DMS 273 (cell line): ENCODE measurements around the gene CAT.

ENCODE experiments used
- DNase-seq: peaks from one replicate; lab custom pipeline; 2025; ENCODE audit not compliant: unreplicated experiment; lab: John Stamatoyannopoulos, UW

Gene CAT

GRCh38 chr11:34438529-34439507 lies at the start of gene CAT:
Gene CAT (plus strand): TSS chr11:34438934. CDS start chr11:34439014, 80 bp downstream.
- DNase-seq = peak; percentile 97

DNA sequence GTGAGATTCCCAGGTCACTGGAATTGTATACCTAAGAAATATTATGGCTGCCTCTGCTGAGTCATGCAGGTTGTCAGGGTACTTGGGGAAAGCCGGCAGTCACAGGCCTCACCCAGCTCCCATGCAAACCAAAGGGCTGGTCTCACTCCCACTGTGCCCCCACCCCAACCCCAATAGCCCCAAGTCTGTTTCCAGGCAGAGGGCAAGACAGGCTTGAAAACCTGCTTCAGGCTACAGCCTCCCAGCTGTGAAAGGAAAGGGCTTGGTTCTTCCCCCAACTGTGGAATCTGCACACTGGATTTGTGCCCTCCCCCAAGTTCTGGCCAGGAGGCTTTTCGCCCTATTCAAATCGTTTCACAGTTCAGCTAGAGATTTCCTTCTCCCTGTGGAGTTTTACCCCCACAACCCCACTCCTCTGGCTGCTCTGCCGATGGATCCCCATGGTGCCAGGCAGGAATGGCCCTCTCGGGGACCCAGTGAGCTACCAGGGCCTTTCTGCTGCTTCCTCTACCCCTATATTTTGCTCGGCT lies 43.9 kb upstream of the CAT start:
- no peak for DNase-seq

GRCh38 chr11:34395916-34396550 lies 42.7 kb upstream of the CAT start:
- no peak for DNase-seq

GRCh38 chr11:34397120-34397519 lies 41.6 kb upstream of the CAT start:
- DNase-seq = peak; percentile 1

DNA sequence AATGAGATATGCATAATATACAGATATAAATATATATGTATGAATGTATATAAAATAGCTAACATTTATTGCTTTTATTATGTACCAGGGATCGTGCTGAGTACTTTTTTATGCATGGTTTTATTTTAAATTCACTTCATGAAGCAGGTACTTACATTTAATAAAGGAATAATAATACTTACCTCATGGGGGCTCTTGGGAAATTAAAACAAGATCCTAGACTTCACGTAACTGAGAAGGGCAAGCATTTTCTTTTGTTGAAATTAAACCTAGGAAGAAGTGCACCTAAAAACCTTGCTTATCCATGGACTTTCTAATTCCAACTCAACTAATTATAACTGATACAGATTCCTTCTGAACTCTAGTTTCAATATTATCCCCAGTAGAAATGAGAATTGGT lies 40.9 kb upstream of the CAT start:
- no peak for DNase-seq

GRCh38 chr11:34403431-34403830 lies 35.3 kb upstream of the CAT start:
- DNase-seq = no peak

DNA sequence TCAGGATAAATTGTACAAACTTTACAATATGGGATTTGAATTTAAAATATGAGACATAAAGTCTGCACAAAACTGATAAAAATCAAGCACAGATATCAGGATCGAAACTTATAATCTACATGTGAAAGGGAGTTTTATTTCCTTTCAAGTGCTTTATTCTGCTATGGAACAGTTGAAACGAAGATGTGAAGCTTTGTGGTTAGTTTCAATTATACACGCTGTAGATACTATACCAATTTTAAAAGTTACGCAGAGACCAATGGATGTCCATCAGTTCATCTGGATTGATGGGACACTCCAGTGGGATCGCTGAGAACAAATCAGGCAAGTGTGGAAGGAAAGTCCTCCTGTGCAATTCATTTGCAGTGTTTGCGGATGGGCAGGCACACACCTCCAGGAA lies 34.5 kb upstream of the CAT start:
- no peak for DNase-seq

- no peak for DNase-seq
Measured at GRCh38 chr11:34405079-34405858, 33.5 kb upstream of the CAT start.

DNA sequence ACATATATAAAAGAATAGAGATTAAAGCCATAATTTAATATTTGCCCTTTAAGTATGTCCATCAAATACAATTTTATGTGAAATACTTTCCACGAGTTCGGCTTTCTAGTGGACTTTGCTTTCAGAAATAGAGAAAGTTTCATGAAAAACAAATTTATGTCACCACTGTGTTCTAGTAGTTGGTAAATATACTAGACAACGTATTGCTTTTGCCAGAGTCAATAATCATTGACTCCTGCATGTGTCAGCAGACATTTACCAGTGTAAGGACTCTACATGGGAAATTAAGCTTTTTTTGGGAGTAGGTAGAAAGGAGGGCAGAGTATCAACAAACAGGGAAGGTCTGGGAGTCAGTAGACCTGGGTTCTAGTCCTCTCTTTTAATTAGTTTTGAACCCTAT lies 32.3 kb upstream of the CAT start:
- no peak for DNase-seq

DNA sequence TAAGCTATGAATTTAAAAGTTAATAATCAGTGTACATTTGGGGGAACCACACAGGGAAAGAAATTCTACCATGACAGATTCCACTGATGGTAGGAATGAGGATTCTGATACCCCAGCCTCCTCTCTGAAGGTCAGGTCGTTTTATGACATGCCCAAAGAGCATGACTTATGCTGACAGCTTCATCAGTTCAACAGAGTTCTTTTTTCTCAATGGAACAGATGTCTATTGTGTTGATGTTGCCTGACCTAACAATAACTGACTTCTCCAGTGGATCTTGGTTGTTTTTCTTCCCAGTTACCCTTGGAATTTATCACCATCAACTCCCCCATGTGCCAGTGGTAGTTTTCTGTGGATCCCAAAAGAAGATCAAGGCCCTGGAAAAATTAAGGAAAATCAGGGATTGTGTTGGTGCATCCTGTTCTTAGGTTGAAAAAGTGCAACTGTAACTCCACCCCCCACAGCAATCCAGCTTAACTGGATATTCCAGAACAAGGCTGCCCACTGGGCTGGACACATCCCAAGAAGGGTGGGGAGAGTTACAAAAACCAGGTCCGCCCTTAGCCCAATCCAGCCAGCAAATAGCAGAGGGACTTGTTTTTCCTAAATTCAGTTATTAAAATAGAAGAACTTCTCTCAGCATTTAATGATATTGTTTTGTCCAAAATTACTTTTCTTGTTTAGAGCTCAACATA lies 31.5 kb upstream of the CAT start:
- DNase-seq = no peak

DNA sequence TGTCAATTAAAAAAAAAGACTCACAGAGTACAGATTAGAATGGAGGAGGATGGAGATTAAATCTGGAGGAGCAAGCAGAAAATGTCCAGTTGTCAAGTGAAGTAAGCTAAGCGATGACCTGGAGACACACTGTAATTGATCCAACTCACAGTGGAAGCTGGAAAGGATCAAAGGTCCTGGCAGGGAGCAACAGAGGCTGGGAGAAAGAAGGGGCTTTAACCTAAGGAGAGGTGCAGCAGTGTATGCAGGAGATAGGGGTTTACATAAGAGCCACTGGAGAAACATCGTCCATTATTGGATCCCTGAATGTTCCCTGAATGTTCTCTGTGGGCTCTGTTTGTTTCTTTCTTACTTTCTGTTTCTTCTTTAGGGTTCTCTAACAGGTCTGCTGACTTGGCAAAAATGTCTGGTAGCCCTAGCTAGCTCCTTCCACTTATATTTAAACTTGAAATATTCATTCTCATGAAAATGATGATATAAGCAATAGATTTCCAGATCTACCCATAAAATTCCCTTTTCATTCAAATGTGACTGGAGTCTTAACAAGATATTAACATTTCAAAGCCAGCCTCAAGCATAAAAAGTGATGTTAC lies 30.1 kb upstream of the CAT start:
- DNase-seq = no peak

DNA sequence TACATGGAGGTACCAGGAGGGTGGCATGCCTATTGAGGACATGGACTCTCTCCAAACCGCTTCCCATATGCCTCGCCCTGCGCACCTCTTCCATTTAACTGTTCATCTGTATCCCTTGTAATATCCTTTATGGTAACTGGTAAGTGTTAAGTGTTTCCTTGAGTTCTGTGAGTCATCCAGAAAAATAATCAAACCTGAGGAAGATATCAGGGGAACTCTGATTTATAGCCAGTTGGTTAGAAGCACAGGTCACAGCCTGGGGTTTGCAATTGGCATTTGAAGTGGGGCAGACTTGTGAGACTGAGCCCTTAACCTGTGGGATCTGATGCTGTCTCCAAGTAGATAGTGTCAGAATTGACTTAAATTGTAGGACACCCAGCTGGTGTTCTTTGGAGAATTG lies 27.6 kb upstream of the CAT start:
- DNase-seq = no peak

DNA sequence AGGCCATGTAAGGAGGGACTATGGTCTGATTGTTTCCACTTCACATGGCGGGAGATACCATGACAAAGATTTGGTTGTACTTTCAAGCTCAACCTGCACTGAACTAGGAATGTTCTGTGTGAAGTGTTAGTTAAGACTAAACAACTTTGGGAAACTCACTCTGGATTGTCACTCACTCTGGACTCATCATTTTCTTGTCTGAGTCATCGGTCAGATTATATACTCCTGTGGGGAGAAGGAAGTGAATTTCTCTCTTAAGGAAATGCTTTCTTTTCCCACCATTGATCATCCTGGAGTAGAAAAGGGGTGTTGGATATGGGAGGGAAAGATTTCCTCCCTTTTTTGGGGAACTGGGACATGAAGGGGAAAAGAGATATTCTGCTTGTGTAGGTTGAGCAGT lies 26.9 kb upstream of the CAT start:
- DNase-seq = no peak

DNA sequence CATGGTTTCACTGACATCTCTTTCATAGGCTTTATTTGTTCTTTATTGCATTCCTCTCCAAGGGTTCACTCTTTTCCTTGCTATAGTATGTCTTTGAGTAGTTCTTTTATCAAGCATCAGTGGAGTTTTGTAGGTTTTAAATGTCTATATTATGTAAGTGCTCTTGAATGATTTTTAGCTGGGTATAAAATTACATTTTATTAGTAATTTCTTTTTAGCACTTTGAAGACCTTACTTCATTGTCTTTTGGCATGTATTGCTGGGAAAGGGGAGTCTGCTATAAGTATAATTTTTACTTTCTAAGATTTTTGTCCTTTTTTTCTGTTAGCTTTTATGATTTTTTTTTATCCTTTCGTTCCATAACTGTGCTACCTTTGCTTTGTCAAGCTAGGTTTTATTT lies 25.5 kb upstream of the CAT start:
- no peak for DNase-seq

DNA sequence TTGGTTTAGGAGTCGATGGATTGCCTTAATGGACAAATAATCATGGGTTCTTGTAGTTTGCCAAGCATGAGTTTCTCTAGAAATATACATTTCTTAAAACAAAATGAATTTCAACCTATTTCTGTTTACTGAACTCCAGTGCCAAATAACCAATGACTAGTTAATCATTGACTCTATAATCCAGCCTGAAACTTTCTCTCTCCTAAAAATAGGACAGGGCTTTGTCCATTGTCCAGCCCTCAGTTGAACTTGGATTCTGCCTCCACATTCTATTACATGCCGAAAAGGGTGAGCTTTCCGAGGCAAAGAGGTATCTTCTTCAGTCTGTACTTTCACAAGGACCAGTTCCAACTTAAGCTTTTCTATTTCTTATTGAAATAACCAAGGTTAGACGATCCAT lies 23.2 kb upstream of the CAT start:
- no peak for DNase-seq

GRCh38 chr11:34416088-34416487 lies 22.6 kb upstream of the CAT start:
- DNase-seq = no peak

DNA sequence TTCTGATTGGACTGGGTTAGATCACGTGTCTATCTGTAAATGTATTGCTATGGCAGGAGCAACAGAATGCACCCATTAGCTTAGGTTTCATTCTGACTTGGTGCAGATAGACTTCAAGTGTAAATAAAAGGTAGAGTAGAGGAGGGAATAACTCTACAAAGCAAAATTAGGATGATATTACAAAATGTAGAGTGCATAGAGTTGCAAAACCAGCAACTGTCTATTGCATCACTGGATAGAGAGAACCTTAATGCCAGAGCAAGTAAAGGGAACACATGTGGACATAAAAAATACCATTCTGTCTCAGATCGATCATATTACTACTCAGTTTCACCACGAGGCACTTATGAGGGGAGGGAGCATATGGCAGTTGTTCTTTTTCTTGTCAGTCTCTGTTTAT lies 22.0 kb upstream of the CAT start:
- no peak for DNase-seq

DNA sequence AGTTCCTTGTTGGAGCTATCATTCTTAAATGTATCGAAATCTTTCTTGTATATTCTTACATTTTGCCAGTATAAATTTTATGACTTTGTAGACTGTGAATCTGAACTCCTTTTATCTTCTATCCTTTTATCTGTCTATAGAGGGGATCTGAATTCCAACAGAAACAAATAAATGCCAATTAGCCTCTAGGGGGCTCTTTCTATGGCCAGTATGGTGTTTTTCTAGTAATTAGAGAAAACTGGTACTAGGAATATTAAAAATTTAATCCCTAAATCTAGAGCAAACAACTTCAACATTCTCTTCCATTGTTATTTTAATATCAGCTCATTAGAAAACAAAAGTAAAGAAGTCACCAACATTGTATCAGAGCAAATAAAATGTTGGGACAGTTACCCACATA lies 21.5 kb upstream of the CAT start:
- no peak for DNase-seq

- no peak for DNase-seq
Measured at GRCh38 chr11:34419158-34419557, 19.6 kb upstream of the CAT start.

GRCh38 chr11:34423300-34423699 lies 15.4 kb upstream of the CAT start:
- DNase-seq = no peak
